ENCODE measurements around the gene ASCL4.

The ASCL4 gene

GRCh38 chr12:107778383-107779025, 4.0 kb downstream of the ASCL4 start:
- no peak for DNase-seq (ENCODE audit: low read depth, low spot score)

GRCh38 chr12:107779077-107779831, 4.8 kb downstream of the ASCL4 start:
- no peak for DNase-seq (ENCODE audit: low read depth, low spot score)

DNA sequence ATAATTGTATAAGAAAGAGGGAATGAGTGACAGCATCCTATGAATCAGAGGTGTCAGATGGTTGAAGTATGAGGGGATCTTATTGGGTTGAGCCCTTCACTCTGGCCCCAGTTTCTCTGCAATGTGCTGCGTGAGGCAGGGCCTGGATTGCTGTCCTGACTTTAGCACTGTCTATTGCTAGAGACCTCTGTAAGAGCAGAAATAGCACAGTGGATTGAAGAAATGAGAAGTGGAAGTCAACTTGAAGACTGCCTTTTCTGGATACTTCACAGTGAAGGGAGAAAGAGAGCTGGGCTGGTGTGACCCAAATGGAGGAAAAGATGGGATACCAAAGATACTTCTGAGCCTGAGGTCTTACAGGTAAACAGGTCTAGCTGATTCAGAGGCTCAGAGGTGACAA, 5.8 kb downstream of the ASCL4 start:
- DNase-seq (ENCODE audit: low read depth, low spot score): no peak

DNA sequence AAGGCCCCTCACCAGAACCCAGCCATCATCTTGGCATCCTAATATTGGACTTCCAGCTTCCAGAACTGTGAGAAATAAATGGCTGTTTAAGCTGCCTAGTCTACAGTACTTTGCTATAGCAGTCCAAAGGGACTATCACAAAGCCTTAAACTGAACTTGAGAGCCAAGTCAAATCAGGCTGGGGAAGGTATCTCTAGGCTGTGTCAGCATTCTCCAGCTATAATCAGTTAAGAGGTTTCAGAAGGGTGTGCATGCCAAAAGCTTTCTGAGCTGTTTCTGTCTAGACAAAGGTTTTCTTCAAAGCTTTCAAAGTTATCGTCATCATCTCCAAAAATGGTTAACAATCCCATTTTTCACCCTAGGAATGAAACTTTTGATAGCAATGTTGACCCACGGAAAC, 7.6 kb downstream of the ASCL4 start:
- DNase-seq (ENCODE audit: low read depth, low spot score): no peak

GRCh38 chr12:107783406-107784376, 9.2 kb downstream of the ASCL4 start:
- no peak for DNase-seq (ENCODE audit: low read depth, low spot score)

GRCh38 chr12:107788281-107788680, 13.8 kb downstream of the ASCL4 start:
- DNase-seq (ENCODE audit: low read depth, low spot score): no peak

GRCh38 chr12:107788690-107789458, 14.4 kb downstream of the ASCL4 start:
- DNase-seq (ENCODE audit: low read depth, low spot score): no peak

DNA sequence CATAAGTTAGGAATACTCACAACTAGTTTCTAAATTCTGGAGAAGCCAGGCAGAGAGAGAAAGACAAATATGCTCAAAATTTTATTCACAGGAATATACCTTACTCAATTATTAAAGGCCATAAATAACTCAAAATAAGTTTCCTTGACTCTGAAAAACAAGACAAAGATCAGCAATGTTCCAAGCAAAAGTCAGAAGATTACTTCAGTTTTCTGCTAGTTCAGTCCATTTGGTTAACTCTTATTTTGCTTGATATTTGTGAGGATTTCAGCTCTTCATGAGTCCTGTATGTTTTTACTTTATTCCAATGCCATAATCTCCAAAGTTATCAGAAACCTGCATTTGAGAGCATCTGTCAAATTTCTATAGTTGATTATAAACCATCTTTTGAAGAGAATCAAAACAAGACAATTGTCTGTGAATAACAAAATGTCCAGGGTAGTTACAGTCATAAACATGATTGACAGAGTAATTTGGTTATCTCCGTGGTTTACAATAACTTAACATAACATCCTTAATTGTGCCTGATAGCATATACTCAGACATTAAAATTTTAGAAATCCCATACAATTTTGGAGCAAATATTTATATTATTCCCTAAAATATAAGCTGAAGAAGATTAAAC, 17.1 kb downstream of the ASCL4 start:
- no peak for DNase-seq (ENCODE audit: low read depth, low spot score)

GRCh38 chr12:107794451-107794850, 19.9 kb downstream of the ASCL4 start:
- DNase-seq (ENCODE audit: low read depth, low spot score): no peak

GRCh38 chr12:107798580-107798979, 24.1 kb downstream of the ASCL4 start:
- DNase-seq (ENCODE audit: low read depth, low spot score): no peak

DNA sequence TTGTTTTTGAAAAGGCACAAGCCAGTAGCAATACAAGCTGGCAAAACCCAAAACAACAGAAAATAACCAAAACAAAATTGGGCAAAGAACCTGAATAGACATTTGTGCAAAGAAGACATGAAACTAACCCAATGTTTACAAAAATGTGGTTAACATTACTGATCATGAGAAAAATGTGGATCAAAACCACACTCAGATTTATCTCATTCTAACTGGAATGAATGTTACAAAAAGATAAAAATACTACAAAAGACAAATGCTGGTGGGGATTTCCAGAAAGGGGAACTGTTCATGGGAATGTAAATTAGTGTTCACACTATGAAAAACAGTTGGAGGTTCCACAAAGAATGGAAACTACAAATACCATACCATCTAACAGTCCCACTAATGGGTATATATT, 26.6 kb downstream of the ASCL4 start:
- DNase-seq (ENCODE audit: low read depth, low spot score): no peak

- no peak for DNase-seq (ENCODE audit: low read depth, low spot score)
Measured at GRCh38 chr12:107803092-107803491, 28.6 kb downstream of the ASCL4 start.

GRCh38 chr12:107805488-107806180, 31.1 kb downstream of the ASCL4 start:
- no peak for DNase-seq (ENCODE audit: low read depth, low spot score)

DNA sequence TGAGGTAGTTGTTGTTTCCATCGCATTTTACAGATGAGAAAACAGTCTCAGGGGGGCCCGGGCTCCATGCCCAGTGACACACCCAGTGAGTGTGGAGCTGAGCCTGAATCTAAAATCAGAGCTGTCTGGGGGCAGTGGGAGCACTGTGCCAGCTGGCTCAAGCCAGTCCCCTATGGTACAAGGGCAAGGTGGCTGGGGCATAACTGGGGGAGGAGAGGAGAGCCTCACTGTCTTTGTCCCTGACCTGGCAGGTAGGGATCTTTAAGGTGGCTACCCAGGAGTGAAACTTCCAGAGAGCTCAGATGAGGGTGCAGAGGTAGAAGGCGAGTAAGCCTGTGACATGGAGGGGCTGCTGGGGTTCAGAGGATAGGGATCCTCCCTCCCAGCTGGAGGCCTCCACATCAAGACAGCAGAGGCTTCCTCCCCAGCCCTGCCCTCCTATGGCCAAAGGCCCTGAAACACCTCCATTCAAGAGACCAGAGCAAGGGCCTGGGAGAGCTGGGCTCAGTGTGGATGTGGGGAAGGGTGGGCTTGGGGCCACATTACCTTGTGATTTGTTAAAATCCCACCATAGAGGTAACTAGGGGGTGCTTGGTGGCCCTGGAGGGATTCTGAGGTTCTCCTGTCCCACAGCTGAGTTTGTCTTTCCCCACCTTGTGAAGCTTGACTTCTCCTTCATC, 33.1 kb downstream of the ASCL4 start:
- DNase-seq (ENCODE audit: low read depth, low spot score): no peak

GRCh38 chr12:107817250-107817649, 42.7 kb downstream of the ASCL4 start:
- DNase-seq (ENCODE audit: low read depth, low spot score): no peak

GRCh38 chr12:107818984-107819383, 44.5 kb downstream of the ASCL4 start:
- DNase-seq (ENCODE audit: low read depth, low spot score): no peak

DNA sequence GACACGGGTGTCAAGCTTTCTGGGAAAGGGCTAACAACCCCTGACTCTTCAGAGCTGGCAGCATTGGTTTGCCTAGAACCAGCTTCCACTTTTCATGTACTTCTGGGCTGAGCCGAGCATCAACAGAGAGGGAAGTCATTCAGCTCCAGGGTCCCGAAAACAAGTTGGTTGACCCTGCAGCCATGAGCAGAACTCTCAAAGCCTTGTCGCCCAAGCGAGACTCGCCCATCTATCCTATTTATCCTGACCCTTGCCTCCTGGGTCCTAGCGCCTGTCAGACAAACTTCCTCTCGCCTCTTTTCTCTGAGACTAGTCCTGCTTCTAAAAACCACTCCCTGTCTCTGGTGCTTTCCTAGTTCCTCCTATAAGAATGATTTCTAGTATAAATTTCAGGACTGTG, 47.9 kb downstream of the ASCL4 start:
- no peak for DNase-seq (ENCODE audit: low read depth, low spot score)

Data from iPS DF 19.7 (cell line).